SH-SY5Y (cell line): ENCODE measurements around the gene HOXA6.

Source experiments
- GATA2 ChIP-seq: IDR thresholded peaks from 2 replicates; pipeline ENCODE4 v1.6.1; 2011; ENCODE audit warnings: mild to moderate bottlenecking, low read depth, low read length
- GATA3 ChIP-seq: IDR thresholded peaks from 2 replicates; pipeline ENCODE4 v1.6.1; 2011; ENCODE audit warnings: low read depth, mild to moderate bottlenecking, low read length, moderate library complexity

The HOXA6 gene

GRCh38 chr7:27155816-27156507, 8.4 kb upstream of the HOXA6 start:
- TF ChIP-seq GATA3 (no peak), GATA2 (no peak)

DNA sequence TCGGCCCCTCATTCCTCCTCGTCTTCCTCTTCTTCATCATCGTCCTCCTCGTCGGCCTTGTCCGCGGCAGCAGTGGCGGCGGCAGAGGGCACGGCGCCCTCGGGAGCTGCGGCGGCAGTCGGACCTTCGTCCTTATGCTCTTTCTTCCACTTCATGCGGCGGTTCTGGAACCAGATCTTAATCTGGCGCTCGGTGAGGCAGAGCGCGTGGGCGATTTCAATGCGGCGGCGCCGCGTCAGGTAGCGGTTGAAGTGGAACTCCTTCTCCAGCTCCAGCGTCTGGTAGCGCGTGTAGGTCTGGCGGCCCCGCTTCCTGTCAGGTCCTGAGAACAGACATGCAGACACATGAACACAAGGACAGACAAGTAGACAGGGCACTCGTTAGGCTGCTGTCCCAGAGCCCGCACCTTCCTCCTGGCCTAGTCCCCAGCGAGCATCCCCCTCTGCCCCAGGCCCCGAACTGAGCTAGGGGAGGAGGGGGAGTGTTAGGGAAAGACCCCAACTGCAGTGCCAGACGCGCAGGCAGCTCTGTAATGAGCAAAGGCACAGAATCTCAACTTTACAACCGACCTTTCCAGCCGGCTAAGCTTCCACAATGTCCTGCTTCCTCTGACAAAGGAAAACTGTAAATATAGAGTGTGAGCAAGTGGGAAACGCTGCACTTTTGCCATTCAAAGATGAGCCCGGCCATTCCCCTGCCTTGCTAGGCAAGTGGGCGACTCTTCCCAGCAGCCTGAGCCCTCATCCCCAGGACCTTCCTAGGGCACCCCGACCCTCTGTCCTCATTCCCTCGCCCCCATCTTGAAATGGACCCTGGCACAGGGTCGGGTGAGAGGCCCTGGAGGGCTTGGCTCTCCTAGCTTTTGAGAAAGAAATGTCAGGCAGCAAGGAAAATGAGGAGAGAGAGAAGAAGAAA, 7.6 kb upstream of the HOXA6 start:
- TF ChIP-seq GATA2 (peak; percentile 47; the same call in 1 of the 2 replicates), GATA3 (no peak)

- TF ChIP-seq GATA2: no peak
- no peak for TF ChIP-seq GATA3
Observed at GRCh38 chr7:27154369-27154768, 6.8 kb upstream of the HOXA6 start.

DNA sequence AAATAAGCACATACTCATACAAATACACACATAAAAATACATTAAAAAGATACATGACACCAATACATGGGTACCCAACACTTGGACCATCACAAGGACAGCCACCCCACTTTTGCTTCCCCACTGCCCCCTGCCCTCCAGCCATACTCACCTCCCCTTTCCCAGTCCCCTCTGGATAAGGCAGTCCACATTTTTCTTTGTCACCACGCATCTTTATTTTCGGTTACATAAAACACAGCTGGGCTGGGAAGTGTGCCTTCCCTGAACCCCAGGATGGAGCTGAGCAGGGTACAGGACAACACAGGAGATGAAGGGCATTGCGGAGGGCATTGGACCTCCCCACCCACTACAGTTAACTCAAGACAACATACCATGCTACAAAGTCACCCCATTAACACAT, 6.0 kb upstream of the HOXA6 start:
- TF ChIP-seq GATA2: no peak

GRCh38 chr7:27152816-27153442, 5.4 kb upstream of the HOXA6 start:
- TF ChIP-seq GATA3 (no peak), GATA2 (no peak)

GRCh38 chr7:27151931-27152815, 4.6 kb upstream of the HOXA6 start, which contains the start of gene HOXA3:
Gene HOXA3, minus strand, starts transcription at chr7:27152583. Its CDS starts 41,943 bp downstream, at chr7:27110640.
- TF ChIP-seq GATA3: no peak
- no peak for TF ChIP-seq GATA2

GRCh38 chr7:27151341-27151930, 3.9 kb upstream of the HOXA6 start:
- TF ChIP-seq GATA3: no peak
- TF ChIP-seq GATA2: no peak

DNA sequence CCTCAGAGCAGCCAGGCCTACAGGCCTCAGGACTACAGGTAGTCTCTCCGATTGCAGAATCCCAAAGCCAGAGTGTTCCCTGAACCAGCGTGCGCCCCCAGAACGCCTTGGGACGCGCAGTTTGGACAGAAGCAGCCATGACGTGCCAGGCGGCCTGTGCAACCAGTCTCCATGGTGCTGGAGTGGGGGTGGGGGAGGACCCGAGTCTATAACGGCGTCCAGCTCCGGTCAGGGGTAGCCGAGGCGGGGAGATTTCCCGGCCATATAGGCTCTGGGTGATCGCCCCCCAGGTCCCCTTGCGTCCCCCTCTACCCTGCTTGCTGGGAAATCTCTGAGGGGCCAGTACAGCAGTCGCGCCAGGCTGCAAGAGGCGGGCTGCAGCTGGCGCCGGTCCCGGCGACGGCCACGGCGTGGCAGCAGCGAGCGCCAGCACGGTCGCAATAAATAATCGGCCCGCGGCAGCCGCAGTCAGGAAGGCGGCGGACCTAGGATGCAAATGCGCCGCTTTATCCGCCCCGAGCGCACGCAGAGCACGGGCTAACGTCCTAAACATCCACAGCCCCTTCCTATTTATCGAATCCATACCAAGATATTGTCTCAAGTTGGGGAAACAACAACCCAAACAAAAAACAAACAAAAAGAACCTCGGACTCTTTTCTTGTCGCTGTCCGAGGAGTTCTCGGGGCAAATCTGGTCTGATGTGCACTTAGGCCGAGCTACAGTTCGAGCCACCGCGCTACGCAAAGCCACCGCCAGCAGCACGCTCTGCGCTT, 3.2 kb upstream of the HOXA6 start:
- TF ChIP-seq GATA3: no peak
- no peak for TF ChIP-seq GATA2

GRCh38 chr7:27149842-27150567, 2.4 kb upstream of the HOXA6 start:
- no peak for TF ChIP-seq GATA3
- no peak for TF ChIP-seq GATA2

DNA sequence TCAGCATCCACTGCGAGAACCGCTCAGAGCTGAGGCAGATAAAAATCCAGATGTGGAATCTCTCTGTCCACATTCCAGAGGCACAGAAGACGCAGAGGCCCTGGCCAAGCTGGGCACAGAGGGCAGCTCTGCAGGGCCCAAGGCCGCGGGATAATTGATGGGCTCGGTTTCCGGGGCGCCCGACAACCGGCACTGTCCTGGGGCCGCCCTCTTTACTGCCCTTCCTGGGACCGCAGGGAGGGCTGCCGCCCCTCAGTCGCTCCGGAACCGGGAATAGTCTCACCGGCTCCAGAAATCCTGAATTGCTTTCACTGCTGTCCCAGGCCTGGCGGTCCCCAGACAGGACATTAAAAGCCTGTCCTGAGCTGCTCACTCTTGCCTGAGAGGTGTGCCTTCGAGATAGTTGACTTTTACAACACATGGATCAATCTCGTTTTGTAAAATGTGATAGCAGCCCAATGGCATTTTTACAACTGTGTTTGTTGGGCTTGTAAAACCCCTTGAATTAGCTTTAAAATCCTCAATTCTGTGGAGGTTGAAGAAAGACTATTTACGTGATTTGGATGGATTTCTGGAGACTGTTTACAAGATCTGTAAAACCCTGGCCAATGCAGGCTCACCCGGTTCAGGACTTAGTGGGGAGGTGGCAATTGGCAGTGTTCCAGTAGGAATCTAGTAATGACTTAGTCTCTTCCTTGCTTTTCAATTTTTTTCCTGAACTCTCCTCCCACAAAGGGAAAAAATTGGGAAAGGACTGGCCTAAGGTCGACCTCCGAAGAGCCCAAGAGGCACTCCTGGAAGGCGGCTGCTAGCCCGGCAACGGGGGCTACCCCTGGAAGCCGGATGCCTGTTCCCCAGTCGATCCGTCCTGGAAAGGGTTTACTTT, 1.4 kb upstream of the HOXA6 start:
- no peak for TF ChIP-seq GATA3
- TF ChIP-seq GATA2: no peak
